ENCODE measurements around the gene MAP3K10. TPM values are rescaled to one million over a fixed set of nuclear protein-coding genes. Genes with fewer than 3 reads are reported as not detected.

MAP3K10 gene
- total RNA-seq, 2 experiments from 2014 or later = 15.7 to 19.7 TPM

DNA sequence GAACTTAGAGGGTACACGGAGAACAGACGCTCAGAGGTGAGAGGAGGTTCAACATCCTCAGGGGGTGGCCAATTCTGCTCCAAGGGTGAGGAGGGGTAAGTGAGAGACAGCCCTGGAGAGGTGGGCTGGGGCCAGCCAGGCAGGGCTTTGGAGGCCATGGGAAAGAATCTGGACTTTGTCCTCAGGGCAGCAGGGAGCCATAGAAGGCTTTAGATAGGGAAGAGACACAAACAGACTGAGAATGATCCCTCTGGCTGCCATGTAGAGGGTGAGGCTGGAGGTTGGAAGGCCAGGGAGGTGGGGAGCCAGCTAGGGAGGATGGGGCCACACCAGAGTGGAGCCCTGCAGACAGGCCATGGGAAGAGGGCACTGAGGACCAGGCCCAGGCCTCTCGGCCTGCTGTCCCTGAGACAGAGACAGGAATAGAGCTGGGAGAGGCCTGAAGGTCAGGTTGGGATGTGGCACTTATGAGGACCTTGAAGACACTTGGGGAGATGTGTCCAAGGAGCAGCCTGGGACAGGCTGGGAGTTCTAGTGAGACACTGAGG is 64.5 kb downstream of the MAP3K10 start:
- CTCF ChIA-PET = no interaction called here
- H3K4me1 Mint-ChIP-seq = peaks cover 2% of the 10 kb centered on the region
- H3K36me3 Mint-ChIP-seq (ENCODE audit: low read depth) = peaks cover 30% of the 10 kb centered on the region

DNA sequence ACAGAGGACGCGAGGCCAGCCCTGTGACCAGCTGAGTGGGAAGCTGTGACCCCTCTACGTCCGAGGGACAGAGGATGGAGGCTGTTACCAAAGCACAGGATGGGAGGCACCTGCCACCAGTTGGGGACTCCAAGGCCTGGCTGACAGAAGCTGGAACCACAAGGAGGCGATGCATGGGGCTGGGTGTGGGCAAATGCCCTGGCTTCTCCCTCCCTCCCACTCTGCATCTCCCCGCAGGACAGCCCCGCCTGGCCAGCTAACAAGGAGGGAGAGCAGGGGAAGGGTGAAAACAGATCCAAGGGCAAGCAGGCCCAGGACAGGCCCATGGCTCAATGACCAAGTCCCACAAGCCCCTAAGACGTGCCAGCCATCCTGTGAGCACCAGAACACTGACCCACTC is 65.3 kb downstream of the MAP3K10 start:
- no peaks in the 10 kb centered on the region for H3K9me3 Mint-ChIP-seq
- ChIA-PET POLR2A (no interaction called here), CTCF (no interaction called here)
- DNase-seq = no peak
- no peaks in the 10 kb centered on the region for H3K27me3 Mint-ChIP-seq
- H3K36me3 Mint-ChIP-seq (ENCODE audit: low read depth) = peaks cover 30% of the 10 kb centered on the region
- peaks cover 2% of the 10 kb centered on the region for H3K4me1 Mint-ChIP-seq
- no peak overlapping the region for H3K27ac Mint-ChIP-seq
- H3K4me3 Mint-ChIP-seq = no peak overlapping the region

More for the DNA sequence above, 64.5 kb downstream of the MAP3K10 start:
- no peaks in the 10 kb centered on the region for H3K27me3 Mint-ChIP-seq
- no peak overlapping the region for H3K27ac Mint-ChIP-seq
- POLR2A ChIA-PET = no interaction called here
- DNase-seq = no peak
- H3K4me3 Mint-ChIP-seq = no peak overlapping the region
- no peaks in the 10 kb centered on the region for H3K9me3 Mint-ChIP-seq

DNA sequence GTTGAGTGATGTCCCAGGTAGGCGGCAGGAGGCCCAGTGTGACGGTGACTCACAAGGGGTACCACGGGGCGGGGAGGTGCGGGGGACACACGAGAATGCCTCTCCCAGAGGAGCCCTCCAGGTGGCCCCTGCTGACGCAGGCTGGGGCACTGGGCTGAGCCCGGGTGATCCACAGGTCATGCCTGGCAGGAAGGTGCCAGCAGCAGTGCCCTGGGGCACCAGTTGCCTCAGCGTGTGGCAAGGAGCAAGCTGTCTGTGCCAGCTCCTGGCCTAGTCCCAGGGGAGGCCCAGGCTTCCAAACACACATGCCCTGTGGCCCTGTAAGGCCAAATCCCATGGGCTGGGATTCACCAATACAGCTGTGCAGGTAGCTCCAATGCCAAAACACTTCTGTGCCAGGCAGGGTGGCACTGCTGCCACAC is 65.9 kb downstream of the MAP3K10 start:
- no peaks in the 10 kb centered on the region for H3K27me3 Mint-ChIP-seq
- H3K4me3 Mint-ChIP-seq = no peak overlapping the region
- no peaks in the 10 kb centered on the region for H3K9me3 Mint-ChIP-seq
- no peak overlapping the region for H3K27ac Mint-ChIP-seq
- CTCF ChIA-PET = interaction anchor here (0.7 kb wide), 1 partner anchor 426 kb away, joined by 3 read pairs; no protein-coding TSS in a partner anchor
- DNase-seq = no peak
- peaks cover 2% of the 10 kb centered on the region for H3K4me1 Mint-ChIP-seq
- POLR2A ChIA-PET = no interaction called here
- peaks cover 31% of the 10 kb centered on the region for H3K36me3 Mint-ChIP-seq (ENCODE audit: low read depth)

- peaks cover 28% of the 10 kb centered on the region for H3K36me3 Mint-ChIP-seq (ENCODE audit: low read depth)
- no peak overlapping the region for H3K4me3 Mint-ChIP-seq
- no peaks in the 10 kb centered on the region for H3K27me3 Mint-ChIP-seq
- ChIA-PET POLR2A (interaction anchor here (0.7 kb wide), 1 partner anchor 1174 kb away, joined by 4 read pairs; no protein-coding TSS in a partner anchor), CTCF (no interaction called here)
- no peaks in the 10 kb centered on the region for H3K9me3 Mint-ChIP-seq
- DNase-seq = no peak
- peaks cover 2% of the 10 kb centered on the region for H3K4me1 Mint-ChIP-seq
- H3K27ac Mint-ChIP-seq = no peak overlapping the region
Observed at GRCh38 chr19:40261631-40262030, 70.4 kb downstream of the MAP3K10 start.

DNA sequence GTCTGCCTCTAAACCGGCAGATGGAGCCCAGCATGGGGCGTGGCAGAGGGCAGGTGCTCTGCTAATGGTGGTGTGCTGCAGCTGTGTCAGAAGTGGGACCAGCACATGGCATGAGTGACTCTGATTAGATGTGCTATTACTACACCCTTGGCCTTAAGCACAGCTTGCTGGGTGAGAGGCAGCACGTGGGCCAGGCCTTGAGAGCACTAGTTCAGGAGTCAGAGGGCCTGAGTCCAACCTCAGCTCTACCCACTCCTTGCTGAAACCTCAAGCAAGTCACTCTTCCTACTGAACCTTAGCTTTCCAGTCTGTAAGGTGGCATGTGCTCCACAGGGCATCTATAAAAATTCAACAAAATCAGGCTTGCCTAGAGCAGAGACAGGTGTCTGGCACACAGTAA is 71.2 kb downstream of the MAP3K10 start:
- Mint-ChIP-seq H3K4me1 (peaks cover 2% of the 10 kb centered on the region), H3K27me3 (no peaks in the 10 kb centered on the region), H3K27ac (no peak overlapping the region), H3K36me3 (ENCODE audit: low read depth) (peaks cover 28% of the 10 kb centered on the region), H3K9me3 (no peaks in the 10 kb centered on the region), H3K4me3 (no peak overlapping the region)
- DNase-seq = no peak
- POLR2A ChIA-PET = interaction anchor here (0.7 kb wide), 1 partner anchor 1175 kb away, joined by 4 read pairs; no protein-coding TSS in a partner anchor
- CTCF ChIA-PET = interaction anchor here (0.6 kb wide), 1 partner anchor 16 kb away, joined by 4 read pairs; no protein-coding TSS in a partner anchor

DNA sequence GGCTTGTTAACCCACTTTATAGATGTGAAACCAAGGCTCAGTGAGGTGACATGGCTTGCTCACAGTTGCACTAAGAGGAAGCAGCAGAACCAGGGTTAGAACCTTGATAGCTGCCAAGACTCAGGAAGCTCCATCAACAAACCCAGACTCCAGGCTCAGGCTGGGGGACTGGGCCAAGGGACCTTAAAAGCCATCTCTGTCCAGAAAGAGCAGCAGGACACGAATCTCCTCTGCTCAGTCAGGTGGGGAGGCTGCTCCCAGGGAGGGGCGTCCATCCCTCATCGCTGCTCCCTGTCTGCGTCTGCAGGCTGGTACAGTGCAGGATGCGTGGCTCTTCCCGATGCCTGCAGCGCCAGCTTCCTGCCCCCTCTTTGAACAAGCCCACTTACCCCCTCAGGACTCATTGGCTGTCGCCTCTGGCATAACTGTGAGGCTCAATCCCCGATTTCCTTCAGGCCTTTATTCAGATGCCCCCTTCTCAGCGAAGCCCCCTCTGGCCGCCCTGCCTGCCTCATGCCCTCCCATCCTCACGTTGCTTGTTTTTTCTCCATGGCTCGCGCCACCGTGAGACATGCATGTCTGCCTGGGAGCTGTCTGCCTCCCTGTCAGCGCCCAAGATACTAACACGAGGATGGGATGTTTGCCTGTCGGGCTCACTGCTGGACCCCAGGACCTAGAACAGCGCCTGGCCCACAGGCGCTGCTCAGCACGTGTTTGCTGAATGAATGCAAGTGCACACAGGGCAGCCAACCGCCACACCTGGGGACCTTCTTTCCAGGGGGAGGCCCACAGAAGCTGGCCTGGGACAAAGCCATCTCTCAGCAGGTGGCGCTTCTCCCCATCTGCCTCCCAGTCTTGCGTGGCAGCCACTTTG is 72.5 kb downstream of the MAP3K10 start:
- Mint-ChIP-seq H3K9me3 (no peaks in the 10 kb centered on the region), H3K4me3 (no peak overlapping the region), H3K27me3 (no peaks in the 10 kb centered on the region), H3K36me3 (ENCODE audit: low read depth) (peaks cover 28% of the 10 kb centered on the region), H3K4me1 (peaks cover 5% of the 10 kb centered on the region), H3K27ac (no peak overlapping the region)
- ChIA-PET CTCF (interaction anchor here (0.6 kb wide), 1 partner anchor 335 kb away, joined by 4 read pairs; no protein-coding TSS in a partner anchor), POLR2A (no interaction called here)
- DNase-seq = no peak

GRCh38 chr19:40264314-40265054 is 73.3 kb downstream of the MAP3K10 start:
- no peak for DNase-seq
- ChIA-PET POLR2A (no interaction called here), CTCF (interaction anchor here (1.5 kb wide), 1 partner anchor 12 kb away, joined by 4 read pairs; no protein-coding TSS in a partner anchor)
- Mint-ChIP-seq H3K27me3 (no peaks in the 10 kb centered on the region), H3K9me3 (no peaks in the 10 kb centered on the region), H3K4me3 (no peak overlapping the region), H3K4me1 (peaks cover 8% of the 10 kb centered on the region), H3K36me3 (ENCODE audit: low read depth) (peaks cover 28% of the 10 kb centered on the region), H3K27ac (no peak overlapping the region)

Other genes starting within 250 kb of the MAP3K10 start
- gene PSMC4, start 220.3 kb upstream of the MAP3K10 start, total RNA-seq = 100 to 1,000 TPM; 108 to 122 TPM
- 1 to 10 TPM; 6.1 to 8.9 TPM for gene ZNF546, start 194.4 kb upstream of the MAP3K10 start, total RNA-seq
- gene ZNF780B, start 135.2 kb upstream of the MAP3K10 start, total RNA-seq = 10 to 100 TPM; 28.3 to 30.5 TPM
- 10 to 100 TPM; 24.1 to 24.5 TPM for gene ZNF780A, start 100.5 kb upstream of the MAP3K10 start, total RNA-seq
- gene TTC9B, start 27.0 kb downstream of the MAP3K10 start, total RNA-seq = not detected
- under 1 TPM; 0.27 to 0.35 TPM for gene CCNP, start 35.3 kb downstream of the MAP3K10 start, total RNA-seq
- gene AKT2, start 93.9 kb downstream of the MAP3K10 start, total RNA-seq = 100 to 1,000 TPM; 131 to 148 TPM
- 10 to 100 TPM; 21.8 to 25.3 TPM for gene C19orf47, start 157.0 kb downstream of the MAP3K10 start, total RNA-seq
- 10 to 100 TPM; 70.8 to 73.7 TPM for gene PLD3, start 157.3 kb downstream of the MAP3K10 start, total RNA-seq
- not detected for gene HIPK4, start 198.8 kb downstream of the MAP3K10 start, total RNA-seq
- gene PRX, start 222.0 kb downstream of the MAP3K10 start, total RNA-seq = under 1 TPM; 0.75 to 0.94 TPM
- 1 to 10 TPM; 6.2 to 9.7 TPM for gene SERTAD1, start 234.6 kb downstream of the MAP3K10 start, total RNA-seq